Cardiac fibroblast (primary cell): ENCODE measurements around the gene UBE3A.
"Not testable (repeated sequence)": the region's sequence is repeated elsewhere in the genome, so short reads cannot be mapped to it uniquely, and the experiment has no call there.

Experiments used
- DNase-seq, 2 donors: peaks; one replicate each; pipeline versions ENCODE4 v3.0.0 to v3.0.0-alpha.2; 2010; ENCODE audit warnings: low read depth in 2 of 2
- H3K4me3 ChIP-seq, 2 donors: replicated peaks in 1 of 2; 1 replicate in 1 of 2; 2 replicates in 1 of 2; pipeline ENCODE4 v1.5.1; 2011; ENCODE audit warnings: low read depth in 2 of 2, low read length in 2 of 2, mild to moderate bottlenecking in 2 of 2, moderate library complexity in 1 of 2
- CTCF ChIP-seq: IDR thresholded peaks from one replicate; pipeline ENCODE4 v1.5.1; 2011; ENCODE audit warnings: low read depth, mild to moderate bottlenecking, low read length, inconsistent platforms

Gene UBE3A

DNA sequence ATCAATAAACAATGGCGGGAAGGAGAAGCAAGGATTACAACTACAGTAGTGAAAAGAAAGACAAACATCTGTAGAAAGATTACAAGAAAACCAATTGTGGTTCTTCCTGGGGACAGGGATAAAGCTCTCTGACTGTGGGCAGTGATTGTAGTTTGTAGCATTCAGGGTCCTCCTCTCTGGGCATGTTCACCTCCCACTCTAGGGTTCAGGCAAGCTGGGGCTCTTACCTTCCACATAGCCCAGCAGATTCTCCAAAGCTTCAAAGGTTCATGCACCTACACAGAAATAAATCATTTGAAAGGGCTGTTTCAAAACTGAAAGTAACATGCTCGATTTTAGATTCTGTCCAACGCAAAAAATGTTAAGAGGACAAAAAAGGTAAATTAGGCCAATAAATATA lies 17.4 kb upstream of the UBE3A start:
- DNase-seq, result no peak
- no peak for TF ChIP-seq CTCF
- no peak overlapping the region for H3K4me3 ChIP-seq

DNA sequence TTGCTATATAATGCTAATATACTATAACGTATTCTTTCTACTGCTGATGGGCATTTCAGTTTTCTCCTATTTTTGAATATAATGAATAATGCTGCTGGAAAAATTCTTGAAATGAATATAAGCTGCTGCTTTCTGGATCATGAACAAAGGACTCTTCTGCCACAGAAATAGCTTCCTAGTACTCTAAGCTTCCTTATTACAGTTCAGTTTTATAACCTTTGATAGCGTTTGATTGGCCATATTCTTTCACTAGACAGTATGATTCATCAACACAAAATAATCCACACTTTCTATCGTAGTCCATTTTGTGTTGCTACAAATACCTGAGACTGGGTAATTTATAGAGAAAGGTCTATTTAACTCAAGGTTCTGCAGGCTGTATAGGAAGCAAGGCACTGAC lies 16.4 kb upstream of the UBE3A start:
- DNase-seq, result no peak
- no peak overlapping the region for H3K4me3 ChIP-seq
- TF ChIP-seq CTCF, result no peak

DNA sequence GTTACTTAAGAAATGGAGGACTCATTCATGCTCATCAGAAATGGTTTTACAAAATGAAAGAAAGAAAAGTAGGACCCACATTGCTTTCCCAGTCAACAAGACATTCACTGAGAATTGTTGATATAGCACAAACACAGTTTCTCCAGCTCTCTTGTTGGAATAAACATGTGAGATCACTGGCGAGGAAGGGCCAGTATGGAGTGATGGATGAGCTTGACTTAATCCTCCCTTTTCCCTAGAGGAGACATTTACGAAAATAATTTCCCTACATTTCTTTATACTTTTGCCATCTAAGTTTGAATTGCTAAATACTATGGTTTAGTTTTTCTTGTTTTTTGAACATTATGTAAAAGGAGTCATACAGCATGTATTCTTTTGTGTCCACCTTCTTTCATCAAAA lies 15.9 kb upstream of the UBE3A start:
- no peak overlapping the region for H3K4me3 ChIP-seq
- no peak for DNase-seq
- no peak for TF ChIP-seq CTCF

DNA sequence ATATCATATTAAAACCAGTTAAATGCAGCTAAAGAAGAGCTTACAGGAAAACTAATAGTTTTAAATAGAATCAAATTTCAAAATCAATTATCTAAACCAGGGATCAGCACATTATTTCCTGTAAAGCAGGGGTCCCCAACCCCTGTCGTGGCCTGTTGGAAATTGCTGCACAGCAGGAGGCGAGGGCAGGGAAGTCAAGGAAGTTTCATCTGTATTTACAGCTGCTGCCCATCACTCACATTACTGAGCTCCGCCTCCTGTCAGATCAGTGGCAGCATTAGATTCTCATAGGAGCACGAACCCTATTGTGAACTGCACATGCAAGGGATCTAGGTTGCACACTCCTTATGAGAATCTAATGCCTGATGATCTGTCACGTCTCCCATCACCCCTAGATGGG lies 14.4 kb upstream of the UBE3A start:
- not testable (repeated sequence) for H3K4me3 ChIP-seq, DNase-seq

GRCh38 chr15:25451501-25451900 lies 12.7 kb upstream of the UBE3A start:
- TF ChIP-seq CTCF, result no peak
- H3K4me3 ChIP-seq, result no peak overlapping the region
- no peak for DNase-seq

GRCh38 chr15:25450163-25450562 lies 11.3 kb upstream of the UBE3A start:
- no peak for TF ChIP-seq CTCF
- no peak overlapping the region for H3K4me3 ChIP-seq
- no peak for DNase-seq

GRCh38 chr15:25446076-25446475 lies 7.3 kb upstream of the UBE3A start:
- DNase-seq, result no peak
- TF ChIP-seq CTCF, result no peak
- H3K4me3 ChIP-seq, result no peak overlapping the region
